SW480 (cell line): ENCODE measurements around the gene PLEKHH1.
"Not testable (repeated sequence)": the region's sequence is repeated elsewhere in the genome, so short reads cannot be mapped to it uniquely, and the experiment has no call there.

Source experiments
- DNase-seq: peaks from one replicate; pipeline ENCODE4 v3.0.0-alpha.2; 2016; ENCODE audit warnings: low spot score

PLEKHH1 gene

GRCh38 chr14:67533754-67534085, 630 bp downstream of the PLEKHH1 start:
- no peak for DNase-seq

- no peak for DNase-seq
These were observed 3.0 kb downstream of the PLEKHH1 start for GRCh38 chr14:67536087-67536486.

- no peak for DNase-seq
These were observed 4.6 kb downstream of the PLEKHH1 start for GRCh38 chr14:67537736-67538135.

- no peak for DNase-seq
These were observed 5.4 kb downstream of the PLEKHH1 start for GRCh38 chr14:67538501-67538900.

GRCh38 chr14:67539116-67539515, 6.0 kb downstream of the PLEKHH1 start:
- DNase-seq = no peak

GRCh38 chr14:67541448-67542387, 8.6 kb downstream of the PLEKHH1 start:
- DNase-seq = no peak

- not testable (repeated sequence) for DNase-seq
These were observed 9.5 kb downstream of the PLEKHH1 start for GRCh38 chr14:67542620-67543019.

- no peak for DNase-seq
These were observed 11.5 kb downstream of the PLEKHH1 start for GRCh38 chr14:67544590-67544989.

- DNase-seq = no peak
These were observed 14.2 kb downstream of the PLEKHH1 start for GRCh38 chr14:67547224-67547780.

- no peak for DNase-seq
These were observed 16.6 kb downstream of the PLEKHH1 start for GRCh38 chr14:67549734-67550133.

- DNase-seq = no peak
These were observed 18.0 kb downstream of the PLEKHH1 start for GRCh38 chr14:67551123-67551522.

- no peak for DNase-seq
These were observed 18.9 kb downstream of the PLEKHH1 start for GRCh38 chr14:67551940-67552339.

- no peak for DNase-seq
These were observed 20.5 kb downstream of the PLEKHH1 start for GRCh38 chr14:67553547-67553946.

- no peak for DNase-seq
These were observed 21.3 kb downstream of the PLEKHH1 start for GRCh38 chr14:67554341-67554740.

GRCh38 chr14:67555518-67556090, 22.5 kb downstream of the PLEKHH1 start:
- DNase-seq = no peak

- DNase-seq = no peak
These were observed 23.6 kb downstream of the PLEKHH1 start for GRCh38 chr14:67556671-67557070.

- peak; percentile 90 for DNase-seq
These were observed 24.0 kb downstream of the PLEKHH1 start for GRCh38 chr14:67557118-67557517.

- DNase-seq = no peak
These were observed 24.6 kb downstream of the PLEKHH1 start for GRCh38 chr14:67557656-67558055.

GRCh38 chr14:67559639-67560038, 26.5 kb downstream of the PLEKHH1 start:
- DNase-seq = no peak

- no peak for DNase-seq
These were observed 29.1 kb downstream of the PLEKHH1 start for GRCh38 chr14:67562025-67562775.

- no peak for DNase-seq
These were observed 29.7 kb downstream of the PLEKHH1 start for GRCh38 chr14:67562776-67563150.

GRCh38 chr14:67564236-67564635, 31.1 kb downstream of the PLEKHH1 start:
- no peak for DNase-seq

GRCh38 chr14:67566908-67567307, 33.8 kb downstream of the PLEKHH1 start:
- DNase-seq = no peak
